ACC112 (cell line): Measurements from ENCODE around the gene MISP3.

Experiments used
- H2AFZ ChIP-seq: fragments of 200-600 bp; sonication (generic); one replicate; pipeline ENCODE4 v1.6.0; 2017; ENCODE audit warnings: antibody characterized with exemption, low read length; ENCODE audit not compliant: unreplicated experiment
- H3K27ac ChIP-seq: fragments of 200-600 bp; sonication (generic); 2 replicates; pipeline ENCODE4 v1.5.1; 2014; ENCODE audit warnings: low read depth, mild to moderate bottlenecking, antibody characterized with exemption, low read length, moderate library complexity
- H3K27me3 ChIP-seq: fragments of 200-600 bp; sonication (generic); 2 replicates; pipeline ENCODE4 v1.6.1; 2014; ENCODE audit warnings: mild to moderate bottlenecking, antibody characterized with exemption, low read length, moderate library complexity, mixed read lengths; ENCODE audit not compliant: insufficient read depth
- H3K36me3 ChIP-seq: fragments of 200-600 bp; sonication (generic); 2 replicates; pipeline ENCODE4 v1.6.1; 2016; ENCODE audit warnings: mild to moderate bottlenecking, antibody characterized with exemption, low read length, moderate library complexity, mixed read lengths; ENCODE audit not compliant: insufficient read depth
- H3K4me1 ChIP-seq: fragments of 200-600 bp; sonication (generic); one replicate; pipeline ENCODE4 v1.6.1; 2016; ENCODE audit warnings: low read length, mixed read lengths; ENCODE audit not compliant: insufficient read depth, unreplicated experiment, control insufficient read depth
- H3K4me3 ChIP-seq: fragments of 200-600 bp; sonication (generic); 2 replicates; pipeline ENCODE4 v1.5.1; 2014; ENCODE audit warnings: mild to moderate bottlenecking, low read depth, low read length
- H3K79me2 ChIP-seq: fragments of 200-600 bp; sonication (generic); one replicate; pipeline ENCODE4 v1.6.0; 2016; ENCODE audit warnings: low read length; ENCODE audit not compliant: control insufficient read depth, unreplicated experiment, insufficient read depth

The MISP3 gene

GRCh38 chr19:14062558-14062855 is 10.1 kb upstream of the MISP3 start:
- Histone ChIP-seq H3K4me3 (no peak overlapping the region), H3K4me1 (peaks cover 3% of the 10 kb centered on the region), H3K27ac (no peak overlapping the region), H3K27me3 (peaks cover 7% of the 10 kb centered on the region), H3K36me3 (no peaks in the 10 kb centered on the region), H3K79me2 (no peaks in the 10 kb centered on the region), H2AFZ (no peak overlapping the region)

- Histone ChIP-seq H2AFZ (no peak overlapping the region), H3K79me2 (no peaks in the 10 kb centered on the region), H3K4me3 (no peak overlapping the region), H3K4me1 (peaks cover 3% of the 10 kb centered on the region), H3K27me3 (peaks cover 7% of the 10 kb centered on the region), H3K36me3 (no peaks in the 10 kb centered on the region), H3K27ac (no peak overlapping the region)
Measured at GRCh38 chr19:14063105-14063504, 9.5 kb upstream of the MISP3 start.

GRCh38 chr19:14066134-14066533 is 6.5 kb upstream of the MISP3 start:
- H2AFZ ChIP-seq: no peak overlapping the region
- H3K36me3 ChIP-seq: no peaks in the 10 kb centered on the region
- no peaks in the 10 kb centered on the region for H3K79me2 ChIP-seq
- H3K4me1 ChIP-seq: no peaks in the 10 kb centered on the region
- H3K27ac ChIP-seq: no peak overlapping the region
- no peaks in the 10 kb centered on the region for H3K27me3 ChIP-seq
- no peak overlapping the region for H3K4me3 ChIP-seq

GRCh38 chr19:14070268-14071050 is 2.1 kb upstream of the MISP3 start:
- Histone ChIP-seq H2AFZ (no peak overlapping the region), H3K27ac (no peak overlapping the region), H3K27me3 (no peaks in the 10 kb centered on the region), H3K36me3 (no peaks in the 10 kb centered on the region), H3K4me1 (peaks cover 3% of the 10 kb centered on the region), H3K79me2 (no peaks in the 10 kb centered on the region), H3K4me3 (no peak overlapping the region)

- H3K27ac ChIP-seq: no peak overlapping the region
Measured at GRCh38 chr19:14073261-14073924, 807 bp downstream of the MISP3 start.

GRCh38 chr19:14073925-14074838 is 1.6 kb downstream of the MISP3 start:
- Histone ChIP-seq H3K36me3 (no peaks in the 10 kb centered on the region), H3K4me1 (peaks cover 3% of the 10 kb centered on the region), H3K4me3 (peak overlapping the region; percentile 92), H3K27me3 (no peaks in the 10 kb centered on the region), H2AFZ (peak overlapping the region; percentile 92), H3K27ac (no peak overlapping the region), H3K79me2 (no peaks in the 10 kb centered on the region)

More at GRCh38 chr19:14073261-14073924, 807 bp downstream of the MISP3 start:
- Histone ChIP-seq H3K27me3 (no peaks in the 10 kb centered on the region), H3K79me2 (no peaks in the 10 kb centered on the region), H3K4me1 (peaks cover 3% of the 10 kb centered on the region), H3K36me3 (no peaks in the 10 kb centered on the region), H2AFZ (peak overlapping the region; percentile 92), H3K4me3 (peak overlapping the region; percentile 92)

DNA sequence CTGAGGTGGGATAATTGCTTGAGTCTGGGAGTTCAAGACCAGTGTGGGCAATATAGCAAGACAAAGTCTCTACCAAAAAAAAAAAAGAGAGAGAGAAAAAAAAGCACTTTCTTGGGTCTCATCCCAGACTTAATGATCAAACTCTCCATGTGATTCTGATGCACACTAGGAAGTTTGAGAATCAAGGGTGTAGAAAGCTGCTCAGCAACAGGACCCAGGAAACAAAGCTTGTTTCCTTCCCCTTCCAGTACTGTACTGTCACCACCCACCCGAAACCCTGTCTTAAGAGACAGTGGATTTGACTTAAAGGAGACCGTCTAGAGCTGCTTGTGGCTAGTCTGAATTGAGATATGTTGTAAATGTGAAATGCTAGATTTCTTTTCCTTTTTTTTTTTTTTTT is 5.8 kb downstream of the MISP3 start:
- H3K4me3 ChIP-seq: no peak overlapping the region
- peaks cover 6% of the 10 kb centered on the region for H3K79me2 ChIP-seq
- no peaks in the 10 kb centered on the region for H3K27me3 ChIP-seq
- H3K27ac ChIP-seq: no peak overlapping the region
- H2AFZ ChIP-seq: no peak overlapping the region
- H3K36me3 ChIP-seq: no peaks in the 10 kb centered on the region
- peaks cover 10% of the 10 kb centered on the region for H3K4me1 ChIP-seq

GRCh38 chr19:14080887-14081796 is 8.6 kb downstream of the MISP3 start:
- H3K4me1 ChIP-seq: peaks cover 7% of the 10 kb centered on the region
- H3K27ac ChIP-seq: peak overlapping the region; percentile 58; the same call in 1 of the 2 replicates

GRCh38 chr19:14081797-14082674 is 9.4 kb downstream of the MISP3 start:
- Histone ChIP-seq H3K4me3 (peak overlapping the region; percentile 90), H3K36me3 (no peaks in the 10 kb centered on the region), H3K79me2 (peaks cover 6% of the 10 kb centered on the region), H3K27me3 (no peaks in the 10 kb centered on the region), H3K4me1 (peaks cover 7% of the 10 kb centered on the region), H2AFZ (peak overlapping the region; percentile 5), H3K27ac (peak overlapping the region; percentile 58; the same call in 1 of the 2 replicates)

More at GRCh38 chr19:14080887-14081796, 8.6 kb downstream of the MISP3 start:
- Histone ChIP-seq H2AFZ (peak overlapping the region; percentile 85), H3K79me2 (peaks cover 6% of the 10 kb centered on the region), H3K4me3 (peak overlapping the region; percentile 90), H3K27me3 (no peaks in the 10 kb centered on the region), H3K36me3 (no peaks in the 10 kb centered on the region)
